ENCODE measurements around the gene CPXM2. TPM values are rescaled to one million over a fixed set of nuclear protein-coding genes. Genes with fewer than 3 reads are reported as not detected.

Gene CPXM2
- polyA plus RNA-seq, 3 donors = not detected

DNA sequence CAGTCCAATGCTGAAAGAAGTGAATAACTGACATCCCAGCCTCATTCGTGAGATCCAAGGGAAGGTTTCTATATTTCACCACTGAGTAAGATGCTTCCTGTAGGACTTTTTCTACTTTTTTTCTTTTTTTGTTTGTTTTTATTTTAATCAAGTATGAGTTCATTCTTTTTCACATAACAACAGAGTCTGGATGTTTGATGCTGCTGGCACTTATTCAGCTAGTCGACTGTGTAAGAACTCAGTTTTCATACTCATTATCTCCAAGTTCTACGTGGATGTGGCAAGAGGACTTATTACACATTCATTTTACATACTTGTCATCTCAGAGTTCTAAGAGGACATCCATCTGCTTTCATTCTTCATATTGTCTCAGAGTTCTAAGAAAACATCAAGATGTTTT lies 86.9 kb downstream of the CPXM2 start:
- Histone ChIP-seq H3K4me2 (replicated peaks; ENCODE audit: extremely low read depth, low read length, poor library complexity, severe bottlenecking) (no peak overlapping the region), H3K27ac (ENCODE audit: low read depth in 1 of 2, low read length in 2 of 2) (no peak overlapping the region), H3K36me3 (replicated peaks in 1 of 2; ENCODE audit: control insufficient read depth in 1 of 2, insufficient read depth in 2 of 2, low read length in 2 of 2) (no peaks in the 10 kb centered on the region), H3K27me3 (ENCODE audit: control insufficient read depth in 2 of 2, insufficient read depth in 2 of 2, low read length in 2 of 2) (peaks cover 6 to 8% of the 10 kb centered on the region in 2 donors), H4K20me1 (ENCODE audit: insufficient read depth, low read length) (no peaks in the 10 kb centered on the region), H3K79me2 (ENCODE audit: insufficient read depth, low read length) (no peaks in the 10 kb centered on the region), H3K9ac (ENCODE audit: insufficient read depth, low read length, poor library complexity, severe bottlenecking) (no peak overlapping the region), H3K9me3 (replicated peaks in 1 of 2; ENCODE audit: control insufficient read depth in 1 of 2, insufficient read depth in 1 of 2, low read length in 2 of 2) (no peaks in the 10 kb centered on the region), H2AFZ (ENCODE audit: insufficient read depth, low read depth, low read length, poor library complexity, severe bottlenecking) (no peak overlapping the region), H3K4me3 (replicated peaks in 1 of 3; ENCODE audit: low read depth in 2 of 3, low read length in 3 of 3) (no peak overlapping the region), H3K4me1 (ENCODE audit: control insufficient read depth in 1 of 2, insufficient read depth in 2 of 2, low read length in 2 of 2) (no peaks in the 10 kb centered on the region)
- Mint-ChIP-seq H3K4me1 (no peaks in the 10 kb centered on the region), H3K27ac (no peak overlapping the region), H3K9me3 (peaks cover 0 to 5% (median 0%) of the 10 kb centered on the region in 7 donors), H3K36me3 (no peaks in the 10 kb centered on the region), H3K4me3 (no peak overlapping the region), H3K27me3 (ENCODE audit: low read depth in 3 of 3) (peaks cover 10 to 28% (median 18%) of the 10 kb centered on the region in 3 donors)
- intact Hi-C loops (cut with micrococcal nuclease) = no loop called here
- TF ChIP-seq CTCF (IDR thresholded peaks at IDR 0.05) = no peak
- WGBS (ENCODE audit: insufficient coverage) = no CpG with 5 or more reads among the region's 3 CpGs
- no peak for DNase-seq

GRCh38 chr10:123800821-123801220 lies 90.8 kb downstream of the CPXM2 start:
- Histone ChIP-seq H4K20me1 (ENCODE audit: insufficient read depth, low read length) (no peaks in the 10 kb centered on the region), H3K27me3 (ENCODE audit: control insufficient read depth in 2 of 2, insufficient read depth in 2 of 2, low read length in 2 of 2) (peaks cover 3 to 5% of the 10 kb centered on the region in 2 donors), H3K4me3 (replicated peaks in 1 of 3; ENCODE audit: low read depth in 2 of 3, low read length in 3 of 3) (no peak overlapping the region), H3K9ac (ENCODE audit: insufficient read depth, low read length, poor library complexity, severe bottlenecking) (no peak overlapping the region), H3K27ac (ENCODE audit: low read depth in 1 of 2, low read length in 2 of 2) (no peak overlapping the region), H3K9me3 (replicated peaks in 1 of 2; ENCODE audit: control insufficient read depth in 1 of 2, insufficient read depth in 1 of 2, low read length in 2 of 2) (no peaks in the 10 kb centered on the region), H3K79me2 (ENCODE audit: insufficient read depth, low read length) (no peaks in the 10 kb centered on the region), H3K36me3 (replicated peaks in 1 of 2; ENCODE audit: control insufficient read depth in 1 of 2, insufficient read depth in 2 of 2, low read length in 2 of 2) (no peaks in the 10 kb centered on the region), H3K4me2 (replicated peaks; ENCODE audit: extremely low read depth, low read length, poor library complexity, severe bottlenecking) (no peak overlapping the region), H3K4me1 (ENCODE audit: control insufficient read depth in 1 of 2, insufficient read depth in 2 of 2, low read length in 2 of 2) (no peaks in the 10 kb centered on the region), H2AFZ (ENCODE audit: insufficient read depth, low read depth, low read length, poor library complexity, severe bottlenecking) (no peak overlapping the region)
- Mint-ChIP-seq H3K4me1 (no peaks in the 10 kb centered on the region), H3K27me3 (ENCODE audit: low read depth in 3 of 3) (peaks cover 12 to 18% (median 14%) of the 10 kb centered on the region in 3 donors), H3K4me3 (no peak overlapping the region), H3K36me3 (no peaks in the 10 kb centered on the region), H3K27ac (no peak overlapping the region), H3K9me3 (peaks cover 0 to 3% (median 0%) of the 10 kb centered on the region in 7 donors)
- DNase-seq = no peak
- no peak for TF ChIP-seq CTCF (IDR thresholded peaks at IDR 0.05)
- 80% methylated on average over 6 of the region's 7 CpGs for WGBS (ENCODE audit: insufficient coverage)
- intact Hi-C loops (cut with micrococcal nuclease) = no loop called here
